ENCODE data around the gene RNLS.

Gene RNLS

GRCh38 chr10:88523739-88524400 lies 59.2 kb downstream of the RNLS start:
- no peak for TF ChIP-seq CTCF (IDR thresholded peaks at IDR 0.05; ENCODE audit: low read depth, low read length)
- no peak for DNase-seq (ENCODE audit: extremely low read depth, low read depth)

- TF ChIP-seq CTCF (IDR thresholded peaks at IDR 0.05; ENCODE audit: low read depth, low read length): no peak
- no peak for DNase-seq (ENCODE audit: extremely low read depth, low read depth)
Measured at GRCh38 chr10:88522715-88523114, 60.4 kb downstream of the RNLS start.

- DNase-seq (ENCODE audit: extremely low read depth, low read depth): no peak
- TF ChIP-seq CTCF (IDR thresholded peaks at IDR 0.05; ENCODE audit: low read depth, low read length): no peak
Measured at GRCh38 chr10:88521791-88522190, 61.3 kb downstream of the RNLS start.

- DNase-seq (ENCODE audit: extremely low read depth, low read depth): no peak
- TF ChIP-seq CTCF (IDR thresholded peaks at IDR 0.05; ENCODE audit: low read depth, low read length): no peak
Measured at GRCh38 chr10:88515235-88515634, 67.9 kb downstream of the RNLS start.

- no peak for DNase-seq (ENCODE audit: extremely low read depth, low read depth)
- no peak for TF ChIP-seq CTCF (IDR thresholded peaks at IDR 0.05; ENCODE audit: low read depth, low read length)
Measured at GRCh38 chr10:88512599-88512998, 70.5 kb downstream of the RNLS start.

GRCh38 chr10:88508796-88509195 lies 74.3 kb downstream of the RNLS start:
- no peak for TF ChIP-seq CTCF (IDR thresholded peaks at IDR 0.05; ENCODE audit: low read depth, low read length)
- DNase-seq (ENCODE audit: extremely low read depth, low read depth): no peak

GRCh38 chr10:88507826-88508453 lies 75.2 kb downstream of the RNLS start:
- no peak for TF ChIP-seq CTCF (IDR thresholded peaks at IDR 0.05; ENCODE audit: low read depth, low read length)
- DNase-seq (ENCODE audit: extremely low read depth, low read depth): no peak

All from AG09319 (cell line).